Endometrial microvascular endothelial cells (primary cell): ENCODE results near the gene ARCN1. TPM values are rescaled to one million over a fixed set of nuclear protein-coding genes. Genes with fewer than 3 reads are reported as not detected.

Experiments
- in situ Hi-C: cut with HindIII; loops from 2 replicates; pipeline ENCODE4 v1.10.0; 2017; ENCODE audit warnings: low sequenced_read_pairs, low pct_unique_long_range_greater_than_20kb; ENCODE audit errors: inconsistent ontology term
- total RNA-seq: library from RNA; depleted of rRNA; stranded (reverse); fragments of >200 nt; gene quantifications from one replicate; pipeline ENCODE4 v1.2.3, GENCODE V29; 2015; ENCODE audit errors: inconsistent ontology term

Gene ARCN1
- total RNA-seq, 1 donor from 2014 or later: 127 TPM

DNA sequence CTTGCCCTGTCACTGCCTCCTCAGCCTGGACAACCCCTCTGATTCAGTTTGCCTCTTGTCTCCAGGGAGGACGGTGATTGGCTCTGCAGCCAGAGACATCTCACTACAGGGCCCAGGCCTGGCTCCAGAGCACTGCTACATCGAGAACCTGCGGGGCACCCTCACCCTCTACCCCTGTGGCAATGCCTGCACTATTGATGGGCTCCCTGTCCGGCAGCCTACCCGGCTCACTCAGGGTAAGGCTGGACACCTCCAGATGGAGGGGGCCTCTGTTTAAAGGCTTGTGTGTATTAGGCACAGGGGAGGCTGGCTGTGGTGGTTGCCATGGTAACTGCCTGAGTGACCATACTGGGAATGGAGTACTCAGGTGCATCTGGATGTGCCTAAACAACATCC is 43.8 kb downstream of the ARCN1 start:
- in situ Hi-C loops: no loop called here

DNA sequence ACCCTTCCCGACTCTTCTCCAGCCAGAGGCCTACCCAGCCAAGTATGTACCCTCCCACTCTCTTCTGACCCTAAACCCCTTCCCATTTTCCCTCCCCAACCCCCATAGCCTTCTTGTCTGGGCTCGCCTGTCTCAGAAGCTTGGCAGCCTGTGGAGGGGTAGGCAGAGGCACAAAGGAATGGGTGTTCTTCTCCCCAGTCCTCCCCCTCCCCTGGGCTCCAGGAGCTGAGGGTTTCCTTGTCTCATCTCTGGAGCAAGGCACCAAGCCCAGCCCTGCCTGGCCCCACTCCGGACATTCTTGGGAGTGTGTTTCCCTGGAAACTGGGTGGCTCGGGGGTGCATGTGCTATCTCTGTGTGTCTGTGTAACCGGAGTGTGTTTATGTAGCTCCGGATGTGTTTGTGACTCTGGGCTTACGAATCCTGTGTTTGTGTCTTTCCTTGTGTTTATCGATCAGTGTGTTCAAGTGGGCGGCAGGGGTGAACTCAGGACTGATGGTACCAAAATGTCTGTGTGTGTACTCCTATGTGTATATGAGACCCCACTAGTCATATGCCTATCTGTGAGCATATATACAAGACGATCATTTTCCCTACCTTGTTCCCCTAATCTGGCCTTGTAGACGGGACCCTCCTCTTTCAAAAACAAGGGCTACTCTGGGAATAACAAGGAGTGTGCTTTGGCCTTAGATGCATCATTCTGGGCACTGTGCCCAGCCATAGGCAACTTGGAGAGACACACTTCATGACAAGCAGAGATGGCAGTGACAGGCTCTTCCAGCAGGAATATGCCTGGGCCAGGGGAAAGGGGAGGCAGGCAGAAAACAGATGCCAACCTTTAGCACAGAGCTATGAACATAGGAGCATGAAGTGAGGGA is 46.1 kb downstream of the ARCN1 start:
- in situ Hi-C loops: no loop called here

DNA sequence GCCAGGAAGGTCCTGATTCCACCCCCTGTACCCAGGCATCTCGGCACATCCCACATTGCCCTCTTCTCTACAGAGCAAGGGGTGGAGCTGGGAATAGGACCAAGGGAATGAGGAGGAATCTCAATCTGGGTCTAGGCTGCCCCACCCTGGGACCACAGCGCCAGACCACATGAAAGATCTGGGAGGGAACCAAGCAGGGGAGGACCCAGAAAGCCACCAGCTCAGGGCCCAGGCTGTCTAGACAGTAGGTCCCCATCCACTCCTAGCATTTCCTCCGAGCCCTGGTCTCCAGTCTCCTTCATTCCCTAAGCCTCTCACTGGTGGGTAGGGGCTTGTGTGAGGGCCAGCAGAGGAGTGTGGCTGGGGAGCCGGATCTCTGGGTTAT is 46.8 kb downstream of the ARCN1 start:
- in situ Hi-C loops: no loop called here

DNA sequence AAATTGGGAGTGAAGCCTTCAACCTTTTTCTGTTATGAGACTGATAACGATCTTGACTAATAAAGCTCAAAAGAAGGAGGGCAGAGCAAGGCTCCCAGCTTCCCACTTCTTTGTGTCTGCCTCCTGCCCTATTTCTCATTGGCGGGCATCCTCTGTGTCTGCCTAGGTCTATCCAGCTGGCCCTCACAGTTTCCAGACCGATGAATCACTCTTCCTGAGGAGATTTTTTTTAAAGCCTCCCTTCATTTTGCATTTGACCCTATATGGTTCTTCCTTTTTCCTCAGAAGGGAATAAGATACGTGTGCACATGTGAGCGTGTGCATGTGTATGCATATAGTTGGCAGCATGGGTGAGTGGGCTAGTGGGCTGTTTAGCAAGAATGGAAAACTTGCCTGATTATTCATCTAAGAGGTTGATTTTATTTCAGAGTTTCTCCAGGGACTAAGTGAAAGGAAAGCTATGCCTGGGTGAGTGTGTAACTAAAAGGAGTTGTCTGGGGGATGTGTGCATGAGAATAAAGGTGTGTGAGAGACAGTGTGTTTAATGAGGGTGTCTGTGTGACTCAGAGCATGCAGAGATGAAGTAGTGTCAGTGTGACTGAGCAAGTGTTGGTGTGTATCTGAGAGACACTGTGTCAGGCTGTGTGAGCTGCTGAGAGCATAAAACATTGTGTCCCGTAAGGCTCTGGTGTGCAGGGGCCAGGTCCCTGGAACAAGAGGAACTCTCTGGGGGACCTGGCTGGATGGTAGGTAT is 47.4 kb downstream of the ARCN1 start:
- in situ Hi-C loops: no loop called here

GRCh38 chr11:118620529-118621070 is 48.4 kb downstream of the ARCN1 start:
- in situ Hi-C loops: no loop called here

GRCh38 chr11:118621071-118621783 is 49.0 kb downstream of the ARCN1 start:
- in situ Hi-C loops: no loop called here

- in situ Hi-C loops: no loop called here
Measured at GRCh38 chr11:118621784-118622375, 49.7 kb downstream of the ARCN1 start.

DNA sequence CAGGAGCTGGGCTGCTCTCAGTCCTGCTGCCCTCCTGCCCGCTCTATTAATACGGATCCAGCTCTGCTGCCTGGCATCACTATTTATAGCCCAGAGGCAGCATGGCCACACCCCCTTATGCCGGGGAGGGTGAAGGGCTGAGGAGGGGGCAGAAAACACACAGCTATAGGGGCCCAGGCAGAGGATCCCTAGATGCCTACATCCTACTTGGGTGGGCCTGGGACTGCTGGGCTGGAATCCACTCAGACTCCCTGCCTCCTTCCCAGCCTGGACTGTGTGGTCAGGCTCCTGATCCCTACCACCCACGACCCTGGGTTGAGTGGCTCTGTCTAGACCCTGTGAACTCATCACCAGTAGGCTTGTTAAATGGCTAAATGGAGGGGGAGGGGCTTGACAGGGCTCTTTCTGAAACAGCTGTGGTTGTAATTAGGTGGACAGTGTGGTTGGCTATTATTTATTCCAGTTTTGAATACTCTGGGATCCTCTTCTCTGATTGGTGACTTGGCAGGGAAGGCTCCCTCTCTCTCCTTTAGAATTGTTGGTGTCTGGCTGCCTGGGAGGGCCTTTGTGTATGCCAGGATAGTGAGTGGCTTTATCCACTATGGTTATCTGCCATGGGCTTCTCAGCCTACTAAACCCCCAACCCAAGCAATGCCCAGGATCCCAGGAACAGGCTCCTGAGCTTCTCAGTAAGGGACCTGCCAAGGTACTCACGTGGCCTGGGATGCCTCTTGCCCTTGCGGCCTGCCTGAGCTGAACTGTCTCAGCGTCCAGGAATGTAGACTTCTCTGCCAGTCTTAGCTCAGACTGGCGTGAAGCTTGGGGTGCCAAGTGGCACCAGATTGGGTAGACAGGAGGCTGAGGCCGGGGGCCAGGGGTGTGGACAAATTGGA is 50.4 kb downstream of the ARCN1 start:
- in situ Hi-C loops: no loop called here

DNA sequence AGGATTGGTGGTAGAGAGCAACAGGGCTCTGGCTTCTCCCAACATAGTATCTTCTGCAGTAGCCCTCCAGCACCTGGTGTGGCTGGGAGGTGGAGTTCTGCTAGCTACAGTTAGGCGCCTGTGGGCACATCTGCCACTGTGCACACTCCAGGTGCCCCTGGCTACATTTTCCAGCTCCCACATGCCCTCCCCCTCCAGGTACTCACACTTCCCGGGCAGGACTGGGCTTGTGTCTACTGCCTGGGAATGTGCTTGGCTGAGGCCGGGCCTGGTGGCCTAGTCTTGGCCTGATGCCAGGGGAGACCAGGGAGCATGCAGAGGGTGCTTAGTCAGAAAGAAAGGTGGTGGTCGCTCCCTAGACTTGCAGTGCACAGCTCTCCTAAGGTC is 51.1 kb downstream of the ARCN1 start:
- in situ Hi-C loops: no loop called here

- in situ Hi-C loops: no loop called here
Measured at GRCh38 chr11:118625036-118625690, 53.0 kb downstream of the ARCN1 start.

DNA sequence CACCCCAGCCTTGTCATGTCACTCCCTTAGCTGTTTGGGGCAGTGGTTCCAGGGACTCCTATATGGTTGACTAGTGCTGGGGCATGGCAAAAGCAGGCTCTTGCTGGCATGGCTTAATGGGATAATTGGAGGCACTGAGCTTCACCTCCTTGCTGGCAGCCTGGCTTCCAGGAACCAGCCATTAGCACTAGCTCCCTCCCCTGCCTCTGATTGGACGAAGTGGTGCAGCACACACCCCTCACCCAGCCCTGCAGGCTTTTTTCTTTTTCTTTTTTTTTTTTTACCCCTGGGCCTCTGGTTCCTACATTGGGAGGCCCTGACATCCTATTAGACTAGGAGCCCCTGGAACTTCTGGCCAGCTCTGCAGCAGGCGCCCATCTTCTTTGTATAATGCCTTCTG is 53.8 kb downstream of the ARCN1 start:
- in situ Hi-C loops: no loop called here

DNA sequence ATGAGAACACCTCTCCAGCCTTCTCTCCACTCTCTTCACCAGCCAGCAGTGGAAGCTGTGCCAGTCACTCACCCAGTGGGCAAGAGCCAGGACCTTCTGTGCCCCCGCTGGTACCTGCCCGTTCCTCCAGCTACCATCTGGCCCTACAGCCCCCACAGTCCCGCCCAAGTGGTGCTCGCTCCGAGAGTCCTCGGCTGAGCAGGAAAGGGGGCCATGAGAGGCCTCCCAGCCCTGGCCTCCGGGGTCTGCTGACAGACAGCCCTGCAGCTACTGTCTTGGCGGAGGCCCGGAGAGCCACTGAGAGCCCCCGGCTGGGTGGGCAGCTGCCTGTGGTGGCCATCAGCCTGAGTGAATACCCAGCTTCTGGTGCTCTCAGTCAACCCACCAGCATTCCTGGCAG is 55.4 kb downstream of the ARCN1 start:
- in situ Hi-C loops: no loop called here

DNA sequence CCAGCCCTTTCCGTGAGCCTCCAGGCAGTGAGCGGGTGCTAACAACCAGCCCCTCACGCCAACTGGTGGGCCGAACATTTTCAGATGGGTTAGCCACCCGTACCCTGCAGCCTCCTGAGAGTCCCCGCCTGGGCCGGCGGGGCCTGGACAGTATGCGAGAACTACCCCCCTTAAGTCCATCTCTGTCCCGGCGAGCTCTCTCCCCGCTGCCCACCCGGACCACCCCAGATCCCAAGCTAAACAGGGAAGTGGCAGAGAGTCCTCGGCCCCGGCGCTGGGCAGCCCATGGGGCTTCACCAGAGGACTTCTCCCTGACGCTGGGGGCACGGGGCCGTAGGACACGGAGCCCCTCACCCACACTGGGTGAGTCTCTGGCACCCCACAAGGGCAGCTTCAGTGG is 55.8 kb downstream of the ARCN1 start:
- in situ Hi-C loops: no loop called here

DNA sequence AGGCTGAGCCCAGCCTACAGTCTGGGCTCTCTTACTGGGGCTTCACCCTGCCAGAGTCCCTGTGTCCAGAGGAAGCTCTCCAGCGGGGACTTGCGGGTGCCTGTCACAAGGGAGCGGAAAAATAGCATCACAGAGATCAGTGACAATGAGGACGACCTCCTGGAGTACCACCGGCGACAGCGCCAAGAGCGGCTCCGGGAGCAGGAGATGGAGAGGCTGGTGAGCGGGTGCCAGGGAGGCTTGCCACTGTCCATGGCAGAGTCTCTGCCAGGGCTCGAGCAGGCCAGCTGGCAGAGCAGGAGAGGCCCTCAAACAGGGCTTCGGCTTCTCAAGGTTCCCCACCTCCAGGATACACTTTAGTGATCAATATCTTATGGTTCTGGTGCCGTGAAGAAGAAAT is 56.2 kb downstream of the ARCN1 start:
- in situ Hi-C loops: no loop called here

- in situ Hi-C loops: no loop called here
Measured at GRCh38 chr11:118628861-118629549, 56.8 kb downstream of the ARCN1 start.

GRCh38 chr11:118629761-118630661 is 57.8 kb downstream of the ARCN1 start:
- in situ Hi-C loops: no loop called here
